GM18508 (cell line): ENCODE results near the gene CDC26.
"Not testable (repeated sequence)": the region's sequence is repeated elsewhere in the genome, so short reads cannot be mapped to it uniquely, and the experiment has no call there.

ENCODE experiments used
- ATAC-seq: cut with Tn5 transposase; IDR thresholded peaks from one replicate; pipeline ENCODE4 v1.9.1; 2021; ENCODE audit warnings: moderate number of reproducible peaks; ENCODE audit not compliant: insufficient read depth, unreplicated experiment

CDC26 gene

DNA sequence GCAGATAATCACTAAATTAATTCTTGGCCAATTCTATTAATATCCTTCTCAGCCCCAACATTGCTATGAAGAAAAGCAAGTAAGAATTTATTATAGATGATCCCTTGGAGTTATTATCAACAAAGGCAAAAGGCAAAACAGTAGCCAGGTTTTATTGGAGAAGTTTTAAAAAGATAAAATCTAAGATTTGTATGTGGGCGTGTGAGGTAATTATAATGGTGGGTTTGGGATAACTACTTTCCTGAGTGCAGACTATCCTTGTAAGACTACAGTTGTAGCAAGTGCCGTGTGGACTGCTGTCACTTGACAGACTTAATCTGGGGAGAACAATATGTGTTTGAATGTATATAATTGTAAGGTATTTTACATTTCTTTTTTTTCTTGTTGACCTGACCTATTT is 30.8 kb downstream of the CDC26 start:
- no peak for ATAC-seq

DNA sequence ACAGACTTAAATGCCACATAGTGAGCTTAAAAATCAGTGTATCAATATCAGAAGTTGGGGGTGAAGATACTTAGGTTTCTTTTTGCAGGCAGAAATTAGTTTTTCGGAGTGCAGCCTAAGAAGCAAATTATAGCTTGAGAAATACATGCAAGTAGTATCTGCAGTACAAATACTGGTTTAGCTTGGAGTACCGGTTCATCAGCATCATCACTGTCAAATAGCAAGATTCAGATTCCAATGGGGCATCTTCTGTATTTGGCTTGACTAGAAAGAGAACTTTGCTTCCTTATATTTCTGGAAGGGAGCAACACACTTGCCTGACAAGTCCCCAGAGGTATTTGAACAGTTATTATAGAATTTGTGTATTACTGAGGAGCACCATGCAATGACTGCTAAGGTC is 34.2 kb downstream of the CDC26 start:
- no peak for ATAC-seq

DNA sequence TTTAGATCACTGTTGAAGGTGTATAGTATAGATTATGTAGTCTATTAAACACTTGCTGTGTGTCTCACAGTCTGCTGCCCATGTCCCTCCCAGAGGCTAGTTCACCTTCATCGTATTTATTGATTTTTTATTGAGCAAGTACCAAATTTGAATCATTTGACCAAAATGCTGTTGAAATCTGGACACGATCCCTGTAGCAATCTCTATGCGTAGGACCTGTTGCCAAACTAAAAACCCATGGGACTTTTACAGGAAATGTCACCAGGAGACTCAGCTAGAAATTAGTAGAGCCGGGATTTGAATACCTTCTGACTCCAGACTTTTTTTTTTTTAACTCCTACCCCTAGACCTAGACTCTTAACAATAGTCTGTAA is 36.5 kb downstream of the CDC26 start:
- ATAC-seq, result no peak

DNA sequence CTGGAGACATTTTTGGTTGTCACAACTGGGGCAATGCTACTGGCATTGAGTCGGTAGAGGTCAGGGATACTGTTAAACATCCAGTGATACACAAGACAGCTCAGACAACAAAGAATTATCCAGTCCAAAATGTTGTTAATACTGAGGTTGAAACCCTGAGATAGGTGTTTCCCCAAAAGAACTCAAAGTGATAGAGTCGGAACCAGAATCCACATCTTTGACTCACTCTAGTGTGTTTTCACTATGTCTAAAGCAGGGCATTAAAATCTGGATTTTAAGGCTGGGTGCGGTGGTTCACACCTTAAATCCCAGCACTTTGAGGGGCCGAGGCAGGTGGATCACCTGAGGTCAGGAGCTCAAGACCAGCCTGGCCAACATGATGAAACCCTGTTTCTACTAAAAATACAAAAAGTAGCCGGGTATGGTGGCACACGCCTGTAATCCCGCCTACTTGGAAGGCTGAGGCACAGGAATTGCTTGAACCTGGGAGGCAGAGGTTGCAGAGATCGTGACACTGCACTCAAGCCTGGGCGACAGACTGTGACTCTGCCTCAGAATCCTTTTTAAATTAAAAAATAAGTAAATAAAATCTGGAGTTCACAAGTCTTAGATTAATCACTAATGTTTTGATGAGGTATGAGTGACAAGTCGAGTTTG is 37.0 kb downstream of the CDC26 start:
- no peak for ATAC-seq

DNA sequence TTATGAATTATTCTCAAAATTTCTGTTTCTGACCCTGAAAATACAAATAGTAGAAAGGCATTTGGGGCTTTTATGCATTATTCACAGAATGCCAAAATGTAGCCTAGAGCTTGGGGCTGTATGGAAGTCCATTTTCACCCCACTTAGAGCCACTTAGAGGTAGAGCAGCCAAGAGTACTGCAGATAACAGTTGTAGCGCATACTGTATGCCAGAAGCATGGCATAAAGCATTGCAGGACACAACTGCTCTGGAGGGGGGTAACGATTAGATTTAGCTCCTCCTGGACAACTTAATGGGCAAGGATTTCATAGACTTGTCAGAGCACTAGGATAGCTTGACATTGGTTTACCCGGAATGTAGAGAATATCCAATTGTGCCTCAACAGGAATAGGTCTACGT is 38.3 kb downstream of the CDC26 start:
- ATAC-seq, result no peak

DNA sequence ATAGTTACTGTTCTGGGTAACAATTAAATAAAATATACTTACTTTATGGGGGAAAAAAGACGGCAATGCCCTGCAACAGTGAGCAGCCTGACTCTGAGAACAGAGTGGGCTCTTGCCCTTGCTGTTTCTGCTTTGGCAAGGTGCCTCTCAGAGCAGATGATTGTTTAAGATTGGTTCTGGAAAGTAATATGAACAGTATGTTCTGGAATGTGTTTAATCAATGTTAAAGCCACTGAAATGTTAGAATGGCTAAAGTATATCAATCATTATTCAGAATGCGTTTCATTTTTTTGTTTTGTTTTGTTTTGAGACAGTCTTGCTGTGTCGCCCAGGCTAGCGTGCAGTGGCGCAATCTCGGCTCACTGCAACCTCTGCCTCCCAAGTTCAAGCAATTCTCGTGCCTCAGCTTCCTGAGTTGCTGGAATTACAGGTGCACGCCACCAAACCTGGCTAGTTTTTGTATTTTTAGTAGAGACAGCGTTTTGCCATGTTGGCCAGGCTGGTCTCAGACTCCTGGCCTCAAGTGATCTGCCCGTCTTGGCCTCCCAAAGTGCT is 39.6 kb downstream of the CDC26 start:
- ATAC-seq, result not testable (repeated sequence)

DNA sequence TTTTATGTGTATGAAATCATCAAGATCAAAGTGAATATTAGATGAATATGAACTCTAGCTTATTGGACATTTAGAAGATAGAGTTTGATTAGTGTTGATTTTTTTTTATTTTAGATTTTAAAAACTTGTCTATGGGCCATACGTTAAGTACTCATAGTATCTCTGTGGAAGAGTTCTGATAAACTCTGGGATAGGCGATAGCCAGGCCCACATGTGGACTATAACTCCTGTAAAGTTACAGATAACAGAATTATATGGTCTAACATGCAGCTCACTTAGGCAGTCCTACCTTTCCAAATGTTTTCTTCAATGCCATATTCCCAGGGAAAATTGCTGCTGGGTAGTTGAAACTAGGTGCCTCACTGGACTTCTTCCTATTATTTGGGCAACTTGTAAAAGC is 43.7 kb downstream of the CDC26 start:
- ATAC-seq, result no peak

DNA sequence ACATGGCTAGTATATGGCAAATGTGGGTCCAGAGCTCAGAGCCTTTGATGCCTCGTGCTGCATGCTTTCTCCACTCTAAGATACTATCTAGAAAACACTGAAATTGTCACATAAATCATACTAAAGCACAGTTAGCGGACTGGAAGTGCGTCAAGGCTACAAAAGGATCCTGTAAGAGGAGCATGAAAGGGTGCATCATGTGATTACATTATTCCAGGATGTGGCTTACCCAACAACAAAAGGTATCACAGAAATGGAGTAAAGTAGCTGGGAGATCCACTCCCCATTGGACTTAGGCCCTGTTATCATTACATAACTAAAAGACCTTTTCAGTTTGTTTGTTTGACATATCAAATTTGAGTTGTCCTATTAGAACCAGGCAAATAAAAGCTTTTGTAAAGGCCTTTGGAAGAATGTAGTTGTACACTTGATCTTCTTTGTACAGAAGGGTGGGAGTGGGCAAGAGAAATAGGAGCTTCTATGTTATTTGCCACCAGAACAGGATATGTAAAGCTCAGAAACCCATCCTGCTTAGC is 47.2 kb downstream of the CDC26 start:
- no peak for ATAC-seq

DNA sequence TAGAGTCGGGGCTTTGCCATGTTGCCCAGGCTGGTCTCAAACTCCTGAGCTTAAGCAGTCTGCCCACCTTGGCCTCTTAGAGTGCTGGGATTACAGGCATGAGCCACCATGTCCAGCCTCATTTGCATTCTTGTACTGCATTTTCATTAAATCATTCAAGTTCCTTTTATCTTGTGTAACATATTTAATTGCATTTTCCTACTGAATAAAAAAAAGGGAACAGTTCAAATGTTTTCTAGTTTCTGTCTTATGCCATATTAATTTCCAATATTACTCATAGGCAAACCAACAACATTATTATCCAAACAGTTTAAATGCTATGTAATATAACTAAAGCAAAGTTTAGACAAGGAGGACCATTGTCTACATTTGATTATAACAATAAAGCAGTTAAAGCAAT is 47.9 kb downstream of the CDC26 start:
- no peak for ATAC-seq

DNA sequence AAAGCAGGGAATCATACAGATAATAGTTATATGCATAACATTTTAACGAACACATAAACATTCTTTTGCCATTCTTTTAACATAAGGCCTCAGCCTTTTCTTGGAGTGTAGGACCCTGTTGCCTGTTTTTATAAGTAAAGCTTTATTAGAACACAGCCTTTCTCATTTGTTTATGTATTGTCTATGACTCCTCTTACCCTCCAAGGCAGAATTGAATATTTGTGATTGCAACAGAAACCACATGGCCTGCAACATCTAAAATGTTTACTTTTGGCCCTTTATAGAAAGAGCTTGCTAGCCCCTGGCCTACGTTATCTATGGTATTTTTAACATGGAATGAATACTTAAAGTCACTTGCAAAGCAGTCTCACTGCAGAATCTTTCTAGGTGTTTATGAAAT is 51.4 kb downstream of the CDC26 start:
- ATAC-seq, result no peak

DNA sequence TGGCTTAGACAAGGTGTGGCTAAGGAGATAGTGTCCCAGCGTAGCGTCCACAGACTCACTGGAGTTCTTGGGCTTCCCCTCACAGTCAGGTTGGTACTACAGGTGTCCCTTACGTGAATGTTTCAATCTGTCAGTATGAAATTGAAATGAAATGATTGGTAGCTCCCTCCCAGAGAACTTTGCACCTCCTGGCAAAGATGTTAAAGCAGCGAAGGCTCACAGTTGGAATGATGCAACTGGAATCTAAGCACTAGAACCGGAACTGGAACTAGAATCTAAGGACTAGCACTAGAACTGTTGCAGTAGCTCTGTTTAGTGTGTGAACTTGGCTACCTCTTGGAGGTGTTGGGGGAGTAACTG is 52.9 kb downstream of the CDC26 start:
- ATAC-seq, result no peak

DNA sequence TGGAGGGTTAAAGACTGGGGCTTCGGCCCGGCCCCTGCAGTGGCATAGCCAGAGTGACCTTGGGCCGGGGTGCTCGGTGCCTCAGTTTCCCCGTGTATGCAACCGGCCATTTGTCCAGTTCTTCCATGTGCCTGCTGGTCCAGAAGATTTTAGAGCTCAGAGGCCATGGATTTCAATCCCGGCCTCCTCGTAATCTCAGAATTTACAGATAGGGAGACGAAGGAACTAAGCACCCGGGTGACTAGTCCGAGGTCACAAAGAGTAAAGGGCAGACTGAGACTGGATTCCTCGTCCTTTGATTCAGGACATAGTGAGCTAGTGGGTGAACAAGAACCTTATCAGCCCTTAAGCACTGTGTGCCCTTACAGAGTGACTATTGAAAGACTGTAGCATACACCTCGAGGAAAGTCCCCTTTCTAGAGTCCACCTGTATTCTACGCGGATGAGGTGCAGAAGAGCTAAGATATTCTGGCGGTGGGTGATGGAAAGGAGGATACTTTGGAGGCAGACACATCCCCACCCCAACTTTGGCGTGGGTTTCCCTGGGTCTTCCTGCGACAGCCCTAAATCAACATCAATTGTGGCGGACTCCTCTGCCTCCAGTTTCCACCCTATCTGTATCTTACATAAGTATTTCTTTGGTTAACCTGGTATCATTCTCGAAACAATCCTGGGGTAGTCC is 53.4 kb downstream of the CDC26 start:
- no peak for ATAC-seq

DNA sequence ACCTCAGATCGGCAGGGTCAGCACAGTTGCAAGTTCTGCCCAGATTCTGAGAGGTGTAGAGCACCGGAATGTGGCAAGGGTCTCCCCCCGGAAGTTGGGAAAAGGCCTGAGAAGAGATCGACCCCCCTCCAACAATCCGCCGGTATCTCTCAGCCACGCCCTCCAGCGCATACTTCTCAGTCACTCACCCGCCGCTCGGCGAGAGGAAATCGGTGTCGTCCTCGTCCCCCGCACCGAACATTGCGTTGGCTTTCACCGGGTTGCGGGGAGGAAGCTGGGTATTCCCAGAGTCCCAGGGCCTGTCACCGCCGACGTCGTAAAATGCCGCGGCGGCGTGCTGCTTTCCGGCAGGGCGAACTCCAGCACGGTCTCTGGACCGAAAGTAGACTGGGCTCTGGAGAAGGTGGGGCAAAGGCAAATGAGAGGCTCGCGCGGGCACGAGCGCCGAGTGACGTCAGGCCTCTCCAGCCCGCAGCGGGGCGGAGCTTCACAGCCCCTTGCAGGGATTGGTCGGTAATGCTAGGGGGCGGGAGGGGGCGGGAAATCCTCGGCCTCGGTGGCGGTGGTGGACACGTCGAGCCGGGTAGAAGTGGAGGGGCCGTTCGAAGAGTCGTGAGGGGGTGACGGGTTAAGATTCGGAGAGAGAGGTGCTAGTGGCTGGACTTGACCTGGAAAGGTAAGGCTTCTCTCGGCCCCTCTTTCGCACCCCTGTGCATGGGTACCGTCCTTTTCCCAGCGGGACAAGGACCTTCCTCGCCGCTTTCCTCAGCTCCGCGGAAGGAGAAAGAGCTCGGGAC is 54.2 kb downstream of the CDC26 start, which contains the start of the genes FKBP15 and SLC31A1:
TSS of gene FKBP15 (minus strand) at position 275 of the 797 bp plus-strand sequence. CDS start at position 241, 34 bp downstream.
TSS of gene SLC31A1 (plus strand) at position 542 of the 797 bp plus-strand sequence. CDS start 34,605 bp downstream, outside the sequence.
- peak; percentile 59 for ATAC-seq

DNA sequence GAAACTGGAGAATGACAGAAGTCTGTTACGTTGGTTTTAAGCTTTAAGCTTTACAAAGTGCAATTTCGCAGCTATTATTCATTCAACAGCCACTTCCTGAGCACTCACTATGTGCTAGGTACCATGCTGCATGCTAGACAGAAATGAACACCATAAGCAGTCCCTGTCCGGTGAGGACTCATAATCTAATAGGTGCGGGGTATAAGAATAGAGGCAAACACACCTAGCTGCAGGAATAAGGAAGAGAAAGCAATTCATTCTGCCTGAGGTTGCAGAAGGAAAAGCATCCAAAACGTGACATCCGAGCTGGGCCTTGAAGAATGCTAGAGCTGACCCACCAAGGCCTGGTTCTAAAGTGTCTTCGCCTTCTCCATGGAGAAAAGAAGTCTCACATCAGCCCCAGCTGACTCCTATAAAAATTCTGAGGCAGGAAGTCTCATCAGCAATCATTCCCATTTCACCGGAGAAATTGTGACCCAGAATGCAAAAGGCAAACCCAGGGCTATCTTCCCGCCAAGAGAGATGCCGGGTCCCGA is 54.8 kb downstream of the CDC26 start:
- no peak for ATAC-seq

DNA sequence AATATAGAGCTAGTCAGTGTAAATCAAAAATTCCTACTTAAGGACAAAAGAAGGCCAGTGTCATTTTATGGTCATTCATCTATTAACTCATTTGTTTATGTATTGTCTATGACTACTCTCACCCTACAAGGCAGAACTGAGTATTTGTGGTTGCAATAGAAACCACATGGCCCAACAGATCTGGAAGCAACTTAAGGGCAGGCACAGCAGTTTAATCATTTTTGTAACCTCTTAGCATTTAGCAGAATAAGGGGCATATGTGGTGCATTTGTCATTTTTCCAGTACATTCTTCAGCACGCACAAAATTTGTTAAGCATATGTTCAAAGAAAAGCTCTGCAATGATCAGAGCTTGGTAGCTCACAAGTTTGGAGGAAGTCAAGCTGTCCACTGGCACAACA is 55.4 kb downstream of the CDC26 start:
- peak; percentile 51 for ATAC-seq

DNA sequence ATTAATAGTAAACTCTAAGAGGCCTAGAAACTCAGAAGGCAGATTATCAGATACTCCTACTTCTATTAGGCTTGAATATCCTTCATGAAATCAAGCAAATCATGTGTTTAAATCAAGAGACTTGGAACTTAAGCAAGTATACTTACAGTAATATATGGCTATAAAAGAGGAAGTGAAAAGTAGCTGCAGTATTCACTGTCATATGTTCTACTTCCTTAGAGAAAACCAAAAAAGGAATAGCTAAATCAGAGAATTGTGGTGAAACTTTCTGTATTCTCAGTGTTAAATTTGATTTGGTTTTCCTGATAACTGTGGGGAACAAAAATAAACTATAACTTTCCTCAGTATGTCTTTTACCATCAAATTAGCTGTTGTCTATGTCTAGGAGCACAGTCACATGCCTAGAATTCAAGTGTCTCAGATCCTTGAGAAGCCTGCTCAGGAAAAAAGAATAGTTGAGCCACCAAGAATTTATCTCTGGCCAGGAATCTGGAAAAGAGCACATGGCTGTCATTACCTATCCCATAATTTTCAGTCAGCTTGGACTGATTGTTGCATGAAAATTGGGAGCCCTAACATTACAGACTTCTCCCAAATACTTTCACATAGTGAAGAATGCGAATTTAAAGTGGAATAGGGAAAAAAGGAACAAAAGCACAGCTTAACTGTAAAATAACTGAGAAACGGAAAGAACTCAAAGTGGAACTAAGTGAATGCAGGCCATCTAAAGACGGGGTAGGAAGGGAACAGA is 56.0 kb downstream of the CDC26 start:
- ATAC-seq, result peak; percentile 35
